ENCODE data around the gene CDCA4. TPM values are rescaled to one million over a fixed set of nuclear protein-coding genes. Genes with fewer than 3 reads are reported as not detected.

CDCA4 gene
- total RNA-seq, 1 experiment from 2014 or later = 24.9 TPM

GRCh38 chr14:105059035-105059924 is 38.4 kb upstream of the CDCA4 start:
- Histone ChIP-seq H4K20me1 (ENCODE audit: insufficient read depth) (no peaks in the 10 kb centered on the region), H3K27ac (no peak overlapping the region), H2AFZ (no peak overlapping the region), H3K4me2 (no peak overlapping the region), H3F3A (ENCODE audit: insufficient read depth, low read depth) (no peaks in the 10 kb centered on the region), H3K4me3 (no peak overlapping the region), H3K79me2 (ENCODE audit: low read depth) (no peaks in the 10 kb centered on the region), H3K27me3 (ENCODE audit: insufficient read depth, low read depth) (no peaks in the 10 kb centered on the region), H3K9me3 (ENCODE audit: insufficient read depth, low read depth) (no peaks in the 10 kb centered on the region), H3K36me3 (ENCODE audit: low read depth) (no peaks in the 10 kb centered on the region), H3K4me1 (replicated peaks; ENCODE audit: insufficient read depth) (no peaks in the 10 kb centered on the region), H3K9me2 (ENCODE audit: insufficient read depth) (no peaks in the 10 kb centered on the region)
- intact Hi-C loops (cut with micrococcal nuclease; ENCODE audit: unreplicated experiment) = no loop called here
- no TSS peak for BruUV-seq (replicated peaks)
- CTCF ChIA-PET = no interaction called here
- TF ChIP-seq EZH2 (IDR thresholded peaks at IDR 0.05; ENCODE audit: low read depth) (no peak), CTCF (conservative IDR thresholded peaks at IDR 0.05) (no peak)
- no peak for DNase-seq
- POLR2A ChIA-PET (ENCODE audit: unreplicated experiment) = no interaction called here

- H4K20me1 ChIP-seq (ENCODE audit: insufficient read depth) = no peaks in the 10 kb centered on the region
- H3F3A ChIP-seq (ENCODE audit: insufficient read depth, low read depth) = no peaks in the 10 kb centered on the region
- TF ChIP-seq CTCF (conservative IDR thresholded peaks at IDR 0.05) (no peak), EZH2 (IDR thresholded peaks at IDR 0.05; ENCODE audit: low read depth) (no peak)
- intact Hi-C loops (cut with micrococcal nuclease; ENCODE audit: unreplicated experiment) = no loop called here
- no peak overlapping the region for H3K27ac ChIP-seq
- H3K4me2 ChIP-seq = no peak overlapping the region
- ChIA-PET POLR2A (ENCODE audit: unreplicated experiment) (no interaction called here), CTCF (no interaction called here)
- H3K36me3 ChIP-seq (ENCODE audit: low read depth) = no peaks in the 10 kb centered on the region
- DNase-seq = no peak
- H3K79me2 ChIP-seq (ENCODE audit: low read depth) = no peaks in the 10 kb centered on the region
- no peaks in the 10 kb centered on the region for H3K9me2 ChIP-seq (ENCODE audit: insufficient read depth)
- H3K9me3 ChIP-seq (ENCODE audit: insufficient read depth, low read depth) = no peaks in the 10 kb centered on the region
- no peak overlapping the region for H3K4me3 ChIP-seq
- BruUV-seq (replicated peaks) = no TSS peak
- no peak overlapping the region for H2AFZ ChIP-seq
- H3K4me1 ChIP-seq (replicated peaks; ENCODE audit: insufficient read depth) = no peaks in the 10 kb centered on the region
- no peaks in the 10 kb centered on the region for H3K27me3 ChIP-seq (ENCODE audit: insufficient read depth, low read depth)
Measured at GRCh38 chr14:105058521-105059034, 37.7 kb upstream of the CDCA4 start.

GRCh38 chr14:105056303-105056831 is 35.5 kb upstream of the CDCA4 start:
- Histone ChIP-seq H3K9me2 (ENCODE audit: insufficient read depth) (no peaks in the 10 kb centered on the region), H3K27ac (no peak overlapping the region), H3K4me3 (no peak overlapping the region), H3K27me3 (ENCODE audit: insufficient read depth, low read depth) (no peaks in the 10 kb centered on the region), H3F3A (ENCODE audit: insufficient read depth, low read depth) (peaks cover 12% of the 10 kb centered on the region; the same call in 1 of the 2 replicates), H3K9me3 (ENCODE audit: insufficient read depth, low read depth) (no peaks in the 10 kb centered on the region), H3K4me2 (no peak overlapping the region), H2AFZ (no peak overlapping the region), H3K4me1 (replicated peaks; ENCODE audit: insufficient read depth) (peaks cover 9% of the 10 kb centered on the region), H4K20me1 (ENCODE audit: insufficient read depth) (no peaks in the 10 kb centered on the region), H3K36me3 (ENCODE audit: low read depth) (no peaks in the 10 kb centered on the region), H3K79me2 (ENCODE audit: low read depth) (no peaks in the 10 kb centered on the region)
- intact Hi-C loops (cut with micrococcal nuclease; ENCODE audit: unreplicated experiment) = no loop called here
- BruUV-seq (replicated peaks) = no TSS peak
- TF ChIP-seq EZH2 (IDR thresholded peaks at IDR 0.05; ENCODE audit: low read depth) (no peak), CTCF (conservative IDR thresholded peaks at IDR 0.05) (no peak)
- ChIA-PET CTCF (no interaction called here), POLR2A (ENCODE audit: unreplicated experiment) (no interaction called here)
- no peak for DNase-seq
